Endometrial microvascular endothelial cells (primary cell): ENCODE data around the gene MYO1F. TPM values are rescaled to one million over a fixed set of nuclear protein-coding genes. Genes with fewer than 3 reads are reported as not detected.
"Not testable (repeated sequence)": the region's sequence is repeated elsewhere in the genome, so short reads cannot be mapped to it uniquely, and the experiment has no call there.

Experiments used
- in situ Hi-C: cut with HindIII; loops from 2 replicates; pipeline ENCODE4 v1.10.0; 2017; ENCODE audit warnings: low sequenced_read_pairs, low pct_unique_long_range_greater_than_20kb; ENCODE audit errors: inconsistent ontology term
- total RNA-seq: library from RNA; depleted of rRNA; stranded (reverse); fragments of >200 nt; gene quantifications from one replicate; pipeline ENCODE4 v1.2.3, GENCODE V29; 2015; ENCODE audit errors: inconsistent ontology term

MYO1F gene
- total RNA-seq, 1 donor from 2014 or later, result 0.19 TPM

DNA sequence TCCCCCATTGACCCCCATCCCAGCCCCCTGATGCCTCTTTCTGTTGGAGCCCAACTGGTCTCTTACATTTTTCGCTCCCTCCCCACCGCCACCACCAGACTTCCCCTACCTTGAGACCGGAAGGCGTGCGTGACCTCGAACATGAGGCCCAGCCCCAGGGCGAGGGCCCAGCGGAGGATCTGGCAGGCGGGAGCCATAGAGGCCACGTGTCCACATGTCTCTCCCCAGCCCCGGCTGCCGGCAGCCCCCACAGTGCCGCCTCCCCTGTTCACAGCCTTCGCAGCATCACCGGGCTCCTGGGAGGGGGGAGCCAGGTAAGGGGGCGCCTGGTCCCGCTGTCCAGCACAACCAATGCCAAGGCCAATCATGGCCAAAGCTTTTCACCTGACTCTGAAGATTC, 28.3 kb upstream of the MYO1F start:
- in situ Hi-C loops, result no loop called here

DNA sequence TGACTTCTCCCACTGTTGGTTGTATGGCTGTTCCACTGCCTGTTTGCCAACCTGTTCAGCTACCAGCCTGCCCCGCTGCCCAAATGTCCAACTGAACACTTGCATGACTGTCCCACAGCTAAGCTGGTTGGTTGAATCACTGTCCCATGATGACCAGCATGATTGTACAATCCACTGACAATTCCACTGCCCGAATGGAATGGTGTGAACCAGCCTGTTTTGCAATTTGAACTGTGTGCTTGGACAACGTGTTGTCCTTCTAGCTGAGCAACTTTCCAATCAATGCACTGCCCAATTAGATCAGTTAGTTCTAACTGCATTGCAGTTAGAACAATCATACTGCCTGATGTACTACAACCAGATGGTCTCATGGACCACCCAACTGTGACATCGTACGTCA, 24.6 kb upstream of the MYO1F start:
- in situ Hi-C loops, result no loop called here

DNA sequence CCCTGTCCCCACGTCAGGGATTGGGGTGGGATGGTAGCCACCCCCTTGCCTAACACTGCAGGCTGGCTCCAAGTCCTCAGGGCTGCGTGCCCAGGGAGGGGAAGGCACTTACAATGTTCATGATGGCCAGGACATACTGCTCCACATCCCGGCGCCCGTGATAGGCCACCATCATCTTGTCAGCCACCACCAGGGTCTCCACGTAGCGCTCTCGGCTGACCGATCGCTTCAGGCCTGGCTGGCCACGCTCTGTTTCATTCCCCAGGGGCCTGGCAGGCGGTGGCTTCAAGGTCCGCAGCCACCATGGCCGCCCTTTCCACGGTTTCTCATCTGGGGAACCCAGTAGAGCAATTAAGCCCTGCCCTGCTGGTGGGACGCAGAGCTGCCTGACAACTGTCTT, 23.6 kb upstream of the MYO1F start:
- in situ Hi-C loops, result no loop called here

DNA sequence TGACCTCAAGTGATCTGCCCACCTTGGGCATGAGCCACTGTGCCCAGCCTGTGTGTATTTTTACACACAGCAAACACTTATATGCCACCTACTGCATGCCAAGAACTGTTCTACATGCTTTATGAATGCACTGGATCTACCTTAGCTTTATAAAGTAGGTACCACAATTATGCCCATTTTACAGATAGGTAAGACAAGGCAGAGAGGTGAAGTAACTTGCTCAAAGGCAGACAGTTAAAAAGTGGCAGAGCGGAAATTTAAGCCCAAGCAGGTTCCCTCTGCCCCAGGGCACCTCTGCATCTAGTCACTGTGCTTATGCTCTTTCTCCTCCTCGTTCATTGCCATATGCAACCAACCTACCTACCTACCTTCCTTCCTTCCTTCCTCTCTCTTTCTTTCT, 22.8 kb upstream of the MYO1F start:
- in situ Hi-C loops, result no loop called here

DNA sequence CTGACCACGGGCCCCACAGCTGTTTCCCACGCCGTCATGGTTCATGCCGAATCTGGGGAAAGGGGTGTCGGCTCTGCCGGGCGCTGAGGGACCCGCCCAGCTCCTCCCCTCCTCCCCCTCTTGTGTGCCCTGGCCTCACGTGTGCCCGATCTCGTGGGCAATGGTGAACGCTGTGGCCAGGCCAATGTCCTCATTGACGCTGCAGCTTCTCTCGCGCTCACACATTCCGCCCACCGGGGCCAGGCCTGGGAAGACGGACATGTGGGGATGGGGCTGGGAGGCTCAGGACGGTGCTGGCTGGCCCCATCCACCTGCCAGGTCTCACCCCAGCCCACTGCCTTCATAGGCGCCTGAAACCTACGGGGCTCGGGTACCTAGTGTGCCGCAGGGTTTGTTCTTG, 18.9 kb upstream of the MYO1F start:
- in situ Hi-C loops, result no loop called here

DNA sequence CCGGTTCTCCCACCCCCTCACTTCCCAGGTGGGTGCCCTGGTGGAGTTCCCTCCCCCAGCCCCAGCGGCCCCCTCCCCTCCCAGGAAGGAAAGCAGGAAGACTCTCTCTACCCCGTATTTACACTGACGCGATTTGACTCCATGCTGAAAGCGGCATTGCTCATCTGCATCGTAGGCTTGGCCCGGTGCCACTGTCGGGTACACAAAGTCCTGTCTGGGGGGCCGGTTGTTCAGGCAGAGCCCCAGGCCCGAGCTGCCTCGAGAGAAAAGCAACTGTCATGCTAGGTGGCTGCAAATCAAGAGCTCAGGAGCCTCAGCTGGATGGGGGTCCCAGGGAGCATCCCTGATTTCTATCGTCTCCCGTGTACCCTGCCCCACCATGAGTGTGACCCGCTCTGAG, 18.4 kb upstream of the MYO1F start:
- in situ Hi-C loops, result no loop called here

DNA sequence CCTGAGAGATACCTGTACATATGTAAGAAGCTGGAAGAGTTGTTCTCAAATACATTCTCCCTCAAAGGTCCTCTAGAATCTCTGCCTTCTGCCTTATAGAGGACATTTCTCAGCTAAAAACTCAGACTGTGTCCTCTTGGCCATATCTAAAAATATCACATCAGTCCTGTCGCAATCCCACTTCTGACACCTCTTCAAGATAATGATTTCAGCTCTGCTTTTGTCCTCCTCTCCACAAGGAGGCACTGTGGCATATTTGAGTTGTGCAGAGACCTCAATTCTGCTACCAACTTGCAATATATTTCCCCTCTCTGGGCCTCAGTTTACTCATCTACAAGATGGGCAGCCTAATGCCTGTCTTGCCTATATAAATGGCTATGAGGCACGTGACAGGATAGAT, 16.7 kb upstream of the MYO1F start:
- in situ Hi-C loops, result no loop called here

DNA sequence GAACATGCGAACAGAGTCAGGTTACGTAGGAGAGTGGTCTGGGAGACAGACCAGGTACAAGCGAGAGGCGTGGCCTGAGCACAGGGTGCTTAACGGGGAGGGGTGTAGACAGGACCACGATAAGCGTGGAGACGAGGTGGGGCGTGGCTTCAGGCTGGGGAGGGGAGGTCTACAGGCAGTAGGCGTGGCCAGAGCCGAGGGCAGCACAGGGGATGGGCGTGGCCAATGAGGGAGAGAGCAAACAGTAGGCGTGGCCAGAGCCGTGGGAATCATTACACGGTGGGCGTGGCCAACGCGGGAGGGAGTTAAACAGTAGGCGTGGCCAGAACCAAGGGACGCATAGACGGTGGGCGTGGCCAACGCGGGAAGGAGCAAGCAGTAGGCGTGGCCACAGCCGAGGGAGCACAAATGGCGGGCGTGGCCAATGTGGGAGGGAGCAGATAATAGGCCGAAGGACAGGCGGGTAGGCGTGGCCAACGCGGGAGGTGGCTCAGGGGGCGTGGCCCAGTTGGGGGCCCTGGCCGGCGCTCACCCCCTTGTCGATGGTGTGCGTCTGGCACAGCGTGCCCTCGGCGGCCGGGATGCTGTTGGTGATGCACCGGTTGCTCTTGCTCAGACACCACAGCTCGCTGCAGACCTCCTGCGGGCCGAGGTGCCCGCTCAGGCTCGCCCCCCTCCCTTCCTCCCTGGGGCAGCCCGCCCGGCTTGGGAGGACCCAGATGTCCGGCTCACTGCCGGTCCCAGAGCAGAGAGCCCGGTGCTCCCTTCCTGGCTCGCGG, 15.2 kb upstream of the MYO1F start:
- in situ Hi-C loops, result no loop called here

DNA sequence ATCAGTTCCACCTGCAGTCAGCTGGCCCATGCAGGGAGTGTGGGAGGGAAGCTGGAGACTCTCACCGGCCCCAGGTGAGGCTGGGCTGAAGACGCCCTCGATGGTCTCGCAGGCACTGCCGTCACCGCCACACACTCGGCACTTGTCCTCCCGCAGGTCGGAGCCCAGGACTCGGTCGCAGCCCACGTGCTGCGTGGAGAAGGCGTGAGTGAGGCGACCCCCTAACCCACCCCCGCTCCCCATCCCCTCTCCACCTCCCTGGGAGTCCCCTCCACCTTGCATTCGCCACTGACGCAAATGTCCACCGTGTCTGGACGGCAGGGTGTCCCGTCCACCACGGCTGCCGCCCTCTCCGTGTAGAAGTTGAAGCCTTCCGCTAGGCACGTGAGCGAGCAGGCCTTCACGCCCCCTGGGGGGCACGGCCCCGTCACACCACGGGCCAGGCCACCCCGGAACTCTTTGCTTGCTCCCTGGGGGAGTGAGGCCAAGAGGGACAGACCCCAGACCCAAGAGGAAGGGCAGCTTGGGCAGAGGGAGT, 12.0 kb upstream of the MYO1F start:
- in situ Hi-C loops, result no loop called here

DNA sequence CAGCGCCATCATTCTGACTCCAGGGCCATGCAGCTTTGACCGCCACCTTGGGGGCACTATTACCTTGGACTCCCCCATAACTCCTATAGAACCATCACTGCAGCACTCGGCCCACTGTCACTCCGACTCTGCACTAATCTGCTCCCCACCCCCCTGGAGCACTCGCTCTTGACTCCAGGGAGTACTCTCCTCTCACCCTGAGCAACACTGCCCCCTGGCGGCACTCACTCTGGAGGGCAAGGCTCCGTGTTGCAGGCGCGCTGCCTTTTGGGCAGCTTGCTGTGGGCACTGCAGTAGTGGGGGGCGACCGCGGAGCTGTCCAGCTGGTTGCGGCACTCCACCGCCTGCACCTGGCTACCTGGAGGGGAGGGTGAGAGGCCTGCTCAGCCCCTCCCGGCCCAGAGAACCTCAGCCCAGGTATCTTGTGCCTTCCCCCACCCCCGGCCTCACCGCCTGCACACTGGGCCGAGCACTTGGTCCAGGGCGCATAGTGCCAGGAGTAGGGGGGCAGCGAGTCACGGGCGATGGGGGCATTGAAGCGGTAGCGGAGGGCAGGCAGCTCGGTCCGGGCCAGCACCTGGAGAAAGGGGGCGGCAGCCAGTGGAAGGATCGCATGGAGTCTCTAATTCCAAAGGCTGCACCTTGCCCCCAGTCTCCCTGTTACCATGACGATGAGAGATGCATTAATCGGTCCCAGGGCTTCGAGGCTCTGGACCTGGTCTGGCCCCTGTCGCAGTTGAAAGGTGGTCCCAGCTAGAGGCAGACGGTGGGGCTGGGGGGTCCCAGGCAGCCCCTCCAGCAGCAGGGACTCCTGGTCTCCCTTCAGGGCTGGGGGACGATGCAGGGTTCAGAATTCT, 8.9 kb upstream of the MYO1F start:
- in situ Hi-C loops, result no loop called here

DNA sequence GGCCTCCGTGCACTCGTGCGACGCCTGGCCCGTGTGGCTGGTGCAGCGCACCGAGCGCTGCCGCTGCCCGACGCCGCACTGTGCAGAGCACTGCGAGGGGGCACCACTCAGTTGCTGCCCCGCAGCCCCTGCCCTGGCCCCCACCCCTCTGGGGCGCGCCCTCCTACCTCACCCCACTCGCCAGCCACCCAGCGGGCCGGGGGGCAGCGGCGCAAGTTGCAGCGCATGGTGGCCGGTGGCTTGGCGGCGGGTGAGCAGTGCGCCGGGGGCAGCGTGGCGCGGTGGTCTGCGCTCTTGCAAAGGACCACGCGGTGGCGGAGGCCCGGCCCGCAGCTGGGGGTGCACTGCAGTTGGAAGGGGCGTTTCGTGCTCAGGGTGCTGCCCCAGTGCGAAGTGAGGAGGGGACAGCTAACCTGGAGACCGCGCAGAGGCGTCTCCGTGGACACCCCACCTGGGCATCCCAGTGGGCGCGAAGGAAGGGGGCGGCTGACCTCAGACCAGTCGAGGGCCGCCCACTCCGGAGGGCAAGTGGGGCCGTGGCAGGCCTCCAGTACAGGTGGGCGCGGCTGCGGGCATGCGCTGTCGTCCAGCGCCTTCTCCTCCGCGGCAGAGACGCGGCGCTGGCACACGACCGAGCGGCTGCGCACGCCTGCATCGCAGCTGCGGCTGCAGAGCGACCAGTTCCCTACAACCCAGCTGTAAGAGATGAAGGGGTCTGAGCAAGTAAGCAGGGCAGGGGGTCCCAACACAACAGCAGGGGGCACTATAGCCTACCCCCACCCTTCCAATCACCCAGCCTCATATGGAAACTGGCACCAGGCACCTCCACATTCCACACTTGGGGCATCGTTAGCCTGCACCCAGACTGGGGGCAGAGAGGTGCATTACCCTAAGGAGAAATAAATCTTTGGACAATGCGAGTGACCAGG, 8.0 kb upstream of the MYO1F start:
- in situ Hi-C loops, result no loop called here

DNA sequence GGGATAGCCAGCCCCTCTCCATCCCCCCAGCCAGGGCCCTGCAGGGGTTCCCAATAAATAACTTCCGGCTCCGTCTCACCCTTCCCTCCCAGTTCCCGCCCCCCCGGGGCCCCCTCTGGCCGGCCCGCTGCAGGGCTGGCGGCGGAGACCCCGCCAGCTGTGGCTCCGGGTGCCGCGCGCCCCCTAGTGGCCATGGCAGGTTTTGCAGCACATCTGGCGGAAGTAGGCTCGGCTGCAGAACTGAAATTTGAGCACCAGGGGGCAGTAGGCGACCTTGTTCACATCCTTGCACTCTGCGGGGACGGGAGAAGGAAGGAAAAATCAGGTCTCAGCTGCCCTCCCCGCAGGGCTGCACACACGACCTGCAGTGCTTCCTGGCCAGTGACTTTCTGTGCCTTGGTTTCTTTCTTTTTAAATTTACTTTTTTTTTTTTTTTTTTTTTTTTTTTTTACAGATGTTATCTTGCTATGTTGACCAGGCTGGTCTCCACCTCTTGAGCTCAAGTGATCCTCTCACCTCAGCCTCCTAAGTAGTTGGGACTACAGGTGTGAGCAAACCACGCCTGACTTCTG, 3.6 kb upstream of the MYO1F start:
- in situ Hi-C loops, result no loop called here

DNA sequence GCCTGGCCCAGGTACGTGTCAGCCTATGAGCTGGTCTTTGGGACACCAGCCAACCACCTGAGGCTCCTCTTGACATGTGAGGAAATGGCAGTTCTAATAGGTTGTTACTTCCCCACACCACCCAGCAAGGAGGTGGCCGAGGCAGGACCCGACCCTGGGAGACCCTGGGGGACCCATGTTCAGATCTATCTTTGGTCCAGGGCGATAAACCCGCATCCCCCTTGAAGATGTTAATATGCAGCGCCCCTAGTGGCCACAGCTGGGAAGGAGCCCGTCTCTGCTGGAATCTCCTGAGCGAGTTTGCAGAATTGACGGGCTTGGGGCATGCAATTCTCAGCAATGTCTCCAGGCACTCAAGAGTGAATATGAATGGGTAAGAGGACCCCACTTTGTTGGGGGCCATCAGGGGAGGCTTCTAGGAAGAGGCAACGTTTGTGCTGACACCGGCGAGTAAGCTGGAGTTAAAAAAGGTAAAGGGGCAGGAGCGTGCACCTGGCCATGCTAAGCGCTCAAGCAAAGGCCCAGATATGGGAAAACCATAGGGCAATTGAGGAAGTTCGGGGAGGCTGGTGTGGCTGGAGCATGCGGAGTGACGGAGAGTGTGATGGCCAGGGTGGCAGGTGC, 1.5 kb upstream of the MYO1F start:
- in situ Hi-C loops, result no loop called here

DNA sequence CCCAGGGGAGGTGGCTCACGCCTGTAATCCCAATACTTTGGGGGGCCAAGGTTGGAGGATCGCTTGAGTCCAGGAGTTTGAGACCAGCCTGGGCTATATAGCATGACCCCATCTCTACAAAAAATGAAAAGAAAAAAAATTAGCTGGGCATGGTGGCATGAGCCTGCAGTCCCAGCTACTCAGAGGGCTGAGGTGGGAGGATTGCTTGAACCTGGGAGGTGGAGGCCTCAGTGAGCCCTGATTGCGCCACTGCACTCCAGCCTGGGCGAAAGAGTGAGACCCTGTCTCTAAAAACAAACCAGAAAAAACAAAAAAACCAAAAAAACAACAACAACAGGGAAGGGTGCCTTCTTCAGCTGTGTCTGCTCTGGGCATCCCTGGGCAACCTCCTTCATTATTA, 499 bp upstream of the MYO1F start:
- in situ Hi-C loops, result no loop called here

DNA sequence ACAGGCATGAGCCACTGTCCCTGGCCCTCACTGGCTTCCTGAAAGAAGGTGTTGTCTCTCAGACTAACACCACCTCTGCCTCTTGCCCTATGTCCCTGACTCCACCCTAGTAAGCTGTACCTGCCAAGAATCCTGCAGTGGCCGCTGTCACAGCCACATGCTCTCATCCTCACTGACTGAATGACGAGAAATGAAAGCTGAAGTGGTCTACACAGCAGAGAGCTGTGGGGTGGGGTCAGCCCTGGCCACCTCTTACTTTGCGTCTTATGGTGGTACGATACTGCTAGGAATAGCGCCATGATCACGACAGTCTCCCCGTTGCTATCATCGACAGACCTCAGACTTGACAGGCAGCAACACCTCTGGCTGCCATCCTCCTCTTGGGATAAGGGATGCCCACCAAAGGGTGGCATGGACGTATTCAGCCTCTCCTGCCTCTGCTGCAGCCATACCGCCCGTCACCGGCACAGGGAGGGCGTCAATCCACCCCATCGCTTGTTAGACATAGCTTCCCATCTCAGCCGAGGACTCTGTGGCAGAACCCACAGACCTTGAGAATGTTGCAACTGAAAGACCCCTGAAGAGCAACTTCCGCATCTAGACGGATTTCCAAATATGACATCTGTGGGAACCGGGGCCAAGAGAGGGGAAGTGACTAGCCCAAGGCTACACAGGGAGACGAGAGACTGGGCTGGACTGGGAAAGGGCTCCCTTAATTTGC, 809 bp downstream of the MYO1F start:
- in situ Hi-C loops, result no loop called here

DNA sequence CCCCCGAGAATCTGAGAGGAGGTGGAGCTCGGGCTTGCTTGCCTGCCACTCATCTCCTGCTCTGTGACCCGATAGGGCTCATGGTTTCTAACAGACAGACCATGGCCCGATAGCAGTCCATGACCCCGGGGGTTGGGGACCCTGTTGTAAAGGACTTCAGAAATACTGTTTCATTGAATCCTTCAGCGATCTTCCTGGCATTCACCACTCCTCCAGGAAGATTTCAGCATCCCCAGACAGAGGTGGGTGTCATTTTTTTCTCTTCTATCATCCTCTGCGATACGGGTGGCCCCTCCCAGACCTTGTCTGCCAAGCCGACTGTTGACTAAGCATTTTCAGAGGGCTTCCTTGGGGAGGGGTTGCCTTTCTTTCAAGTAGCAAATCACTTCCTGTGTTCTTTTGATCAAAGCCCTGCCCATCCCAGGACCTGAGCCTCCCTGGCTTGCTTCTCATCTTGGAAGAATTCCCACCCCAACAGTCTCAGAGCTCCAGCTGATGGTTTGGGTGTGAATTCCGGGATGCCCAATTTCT, 1.7 kb downstream of the MYO1F start:
- in situ Hi-C loops, result no loop called here

DNA sequence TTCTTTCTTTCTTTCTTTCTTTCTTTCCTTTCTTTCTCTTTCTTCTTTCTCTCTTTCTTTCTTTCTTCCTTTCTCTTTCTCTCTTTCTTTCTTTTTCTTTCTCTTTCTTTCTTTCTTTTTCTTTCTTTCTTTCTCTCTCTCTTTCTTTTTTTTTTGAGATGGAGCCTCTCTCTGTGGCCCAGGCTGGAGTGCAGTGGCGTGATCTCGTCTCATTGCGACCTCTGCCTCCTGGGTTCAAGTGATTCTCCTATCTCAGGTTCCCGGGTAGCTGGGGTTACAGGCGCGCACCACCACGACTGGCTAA, 2.7 kb downstream of the MYO1F start:
- in situ Hi-C loops, result not testable (repeated sequence)

DNA sequence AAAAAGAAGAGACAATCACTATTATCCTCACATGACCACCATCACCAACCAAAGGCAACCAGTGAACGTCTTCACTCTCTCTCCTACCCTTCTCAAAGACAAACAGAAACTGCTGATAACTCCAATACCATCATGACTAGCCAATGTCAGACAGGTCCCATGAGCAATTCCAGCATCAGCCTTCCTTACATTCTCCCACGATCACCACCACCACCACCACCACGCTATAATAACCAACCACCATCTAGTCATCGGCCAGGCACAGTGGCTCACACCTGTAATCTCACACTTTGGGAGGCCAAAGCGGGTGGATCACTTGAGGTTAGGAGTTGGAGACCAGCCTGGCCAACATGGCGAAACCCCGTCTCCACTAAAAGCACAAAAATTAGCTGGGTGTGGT, 3.9 kb downstream of the MYO1F start:
- in situ Hi-C loops, result no loop called here
